Caco-2 (cell line): Measurements from ENCODE around the gene BRD7. TPM values are rescaled to one million over a fixed set of nuclear protein-coding genes. Genes with fewer than 3 reads are reported as not detected.

ENCODE experiments used
- BruUV-seq: library from RNA; stranded (reverse); fragments of 400-500 nt; replicated peaks from 2 replicates; lab custom pipeline; 2021; lab: Mats Ljungman, UMichigan
- CTCF ChIA-PET: fragments of 300-600 bp; sonication (Branson Sonifier 250); formaldehyde crosslinking; loops from one replicate; lab custom pipeline; 2022; ENCODE audit warnings: antibody characterized with exemption; lab: Charles Lee
- POLR2A ChIA-PET: fragments of 300-600 bp; sonication (Branson Sonifier 250); formaldehyde crosslinking; loops from one replicate; lab custom pipeline; 2022; ENCODE audit warnings: antibody characterized with exemption; lab: Charles Lee
- DNase-seq, 2 experiments: peaks; one replicate each; pipeline versions ENCODE4 v3.0.0 to v3.0.0-alpha.2; 2020 to 2022
- H3K27me3 ChIP-seq: replicated peaks from 2 replicates; pipeline ENCODE4 v1.6.0; 2011; ENCODE audit warnings: low read length; ENCODE audit not compliant: control insufficient read depth, insufficient read depth
- H3K36me3 ChIP-seq: 2 replicates; pipeline ENCODE4 v1.5.1; 2011; ENCODE audit warnings: low read length; ENCODE audit not compliant: control insufficient read depth, insufficient read depth
- H3K4me1 ChIP-seq: fragments of 250-450 bp; sonication (Bioruptor Pico); 2 replicates; pipeline ENCODE4 v1.5.1; 2020; ENCODE audit warnings: mild to moderate bottlenecking
- H3K4me3 ChIP-seq: 2 replicates; pipeline ENCODE4 v1.5.1; 2011; ENCODE audit warnings: low read depth, mild to moderate bottlenecking, control low read depth, low read length
- H3K9me3 ChIP-seq: fragments of 250-450 bp; sonication (Bioruptor Pico); 2 replicates; pipeline ENCODE4 v1.5.1; 2020; ENCODE audit warnings: mild to moderate bottlenecking, moderate library complexity
- H3K27ac Mint-ChIP-seq: one replicate; pipeline ENCODE4 v1.8.0; 2022; ENCODE audit warnings: mixed read lengths; ENCODE audit not compliant: unreplicated experiment
- H3K27me3 Mint-ChIP-seq: one replicate; pipeline ENCODE4 v1.8.0; 2022; ENCODE audit warnings: mixed read lengths; ENCODE audit not compliant: insufficient read depth, unreplicated experiment
- H3K36me3 Mint-ChIP-seq: one replicate; pipeline ENCODE4 v1.8.0; 2022; ENCODE audit warnings: mild to moderate bottlenecking, mixed read lengths; ENCODE audit not compliant: insufficient read depth, unreplicated experiment
- H3K4me1 Mint-ChIP-seq: one replicate; pipeline ENCODE4 v1.8.0; 2022; ENCODE audit warnings: low read depth, mixed read lengths; ENCODE audit not compliant: unreplicated experiment
- H3K4me3 Mint-ChIP-seq: one replicate; pipeline ENCODE4 v1.8.0; 2022; ENCODE audit warnings: mild to moderate bottlenecking, moderate library complexity, mixed read lengths; ENCODE audit not compliant: unreplicated experiment
- H3K9me3 Mint-ChIP-seq: one replicate; pipeline ENCODE4 v1.8.0; 2022; ENCODE audit warnings: mixed read lengths; ENCODE audit not compliant: unreplicated experiment
- intact Hi-C: fragments of 100-400 bp; cut with micrococcal nuclease; formaldehyde crosslinking; loops from one replicate; pipeline ENCODE4 v1.10.0; 2022; ENCODE audit not compliant: unreplicated experiment
- total RNA-seq: library from RNA; stranded (reverse); gene quantifications from 2 replicates; pipeline ENCODE4 v1.2.3, GENCODE V29; 2022
- TF ChIP-seq, protein P1 (sequence below), 2 experiments: fragments of 200-600 bp in 1 of 2; IDR thresholded peaks; 1 replicate in 1 of 2; 2 replicates in 1 of 2; pipeline versions ENCODE4 v1.5.1 to v1.8.0; 2011 to 2022; ENCODE audit warnings: antibody characterized with exemption in 1 of 2, control low read depth in 1 of 2, inconsistent platforms in 1 of 2, low read depth in 1 of 2, low read length in 1 of 2, mild to moderate bottlenecking in 1 of 2, moderate library complexity in 1 of 2; ENCODE audit not compliant: insufficient read depth in 1 of 2, severe bottlenecking in 1 of 2, unreplicated experiment in 1 of 2

Gene BRD7
- total RNA-seq, 1 experiment from 2014 or later, result 170 TPM

DNA sequence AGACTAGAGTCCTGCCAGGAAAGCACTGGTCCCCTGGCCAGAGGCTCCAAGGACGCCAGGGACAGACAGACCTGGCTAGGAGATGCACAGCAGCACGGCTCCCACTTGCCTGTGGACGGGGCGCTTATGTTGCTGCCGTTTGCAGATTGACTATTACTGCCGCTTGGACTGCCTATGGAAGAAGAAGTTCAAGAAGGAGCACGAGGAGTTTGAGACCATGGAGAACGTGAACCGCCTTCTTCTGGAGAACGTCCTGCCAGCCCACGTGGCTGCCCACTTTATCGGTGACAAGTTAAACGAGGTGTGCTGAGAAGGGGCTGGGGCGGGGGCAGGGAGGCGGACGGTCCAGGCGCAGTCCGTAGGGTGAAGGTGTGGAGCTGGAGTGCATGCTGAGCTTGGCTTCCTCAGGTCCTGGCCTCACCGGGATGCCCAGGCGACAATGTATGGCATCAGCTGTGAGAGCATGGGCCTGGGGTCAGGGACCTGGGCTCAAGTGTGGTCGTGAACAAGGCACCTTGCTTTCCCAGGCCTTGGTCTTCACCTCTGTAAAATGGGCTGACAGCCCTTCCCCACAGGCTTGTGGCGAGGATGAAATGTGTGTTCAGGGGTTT, 56.8 kb downstream of the BRD7 start:
- no TSS peak for BruUV-seq
- POLR2A ChIA-PET, result interaction anchor here (0.7 kb wide), 1 partner anchor 98 kb away, joined by 8 read pairs; no protein-coding TSS in a partner anchor

DNA sequence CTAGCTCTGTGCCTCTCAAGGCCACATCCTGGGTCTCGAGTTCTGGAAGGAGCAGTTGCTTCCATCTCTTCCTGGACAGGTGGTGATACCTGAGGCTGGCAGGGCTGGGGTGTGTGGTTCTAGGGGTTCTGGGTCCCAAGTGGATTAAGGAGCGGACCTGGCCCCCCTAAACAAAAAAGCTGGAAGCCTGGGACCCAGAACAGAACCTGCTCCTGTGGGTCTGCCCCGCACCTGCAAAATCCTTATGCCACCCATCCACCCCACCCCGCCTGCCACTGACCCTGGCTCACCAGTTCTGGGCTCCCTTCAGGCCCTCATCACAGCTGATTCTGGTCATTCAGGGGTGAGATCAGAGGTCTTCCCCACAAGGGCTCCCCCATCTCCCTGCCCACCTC, 57.7 kb downstream of the BRD7 start:
- H3K27me3 Mint-ChIP-seq, result no peaks in the 10 kb centered on the region

More for the DNA sequence above, 56.8 kb downstream of the BRD7 start:
- Histone ChIP-seq H3K4me1 (peaks cover 36% of the 10 kb centered on the region), H3K4me3 (no peak overlapping the region), H3K36me3 (peaks cover 9% of the 10 kb centered on the region), H3K9me3 (no peaks in the 10 kb centered on the region), H3K27me3 (no peaks in the 10 kb centered on the region)
- peak overlapping the region; percentile 87 for H3K27ac Mint-ChIP-seq
- TF ChIP-seq, protein P1, sequence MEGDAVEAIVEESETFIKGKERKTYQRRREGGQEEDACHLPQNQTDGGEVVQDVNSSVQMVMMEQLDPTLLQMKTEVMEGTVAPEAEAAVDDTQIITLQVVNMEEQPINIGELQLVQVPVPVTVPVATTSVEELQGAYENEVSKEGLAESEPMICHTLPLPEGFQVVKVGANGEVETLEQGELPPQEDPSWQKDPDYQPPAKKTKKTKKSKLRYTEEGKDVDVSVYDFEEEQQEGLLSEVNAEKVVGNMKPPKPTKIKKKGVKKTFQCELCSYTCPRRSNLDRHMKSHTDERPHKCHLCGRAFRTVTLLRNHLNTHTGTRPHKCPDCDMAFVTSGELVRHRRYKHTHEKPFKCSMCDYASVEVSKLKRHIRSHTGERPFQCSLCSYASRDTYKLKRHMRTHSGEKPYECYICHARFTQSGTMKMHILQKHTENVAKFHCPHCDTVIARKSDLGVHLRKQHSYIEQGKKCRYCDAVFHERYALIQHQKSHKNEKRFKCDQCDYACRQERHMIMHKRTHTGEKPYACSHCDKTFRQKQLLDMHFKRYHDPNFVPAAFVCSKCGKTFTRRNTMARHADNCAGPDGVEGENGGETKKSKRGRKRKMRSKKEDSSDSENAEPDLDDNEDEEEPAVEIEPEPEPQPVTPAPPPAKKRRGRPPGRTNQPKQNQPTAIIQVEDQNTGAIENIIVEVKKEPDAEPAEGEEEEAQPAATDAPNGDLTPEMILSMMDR (IDR thresholded peaks at IDR 0.05; ENCODE audit: insufficient read depth in 1 of 2, low read depth in 1 of 2, low read length in 1 of 2, severe bottlenecking in 1 of 2, unreplicated experiment in 1 of 2), result no peak
- H3K9me3 Mint-ChIP-seq, result no peaks in the 10 kb centered on the region
- no peaks in the 10 kb centered on the region for H3K27me3 Mint-ChIP-seq
- peaks cover 30% of the 10 kb centered on the region for H3K4me1 Mint-ChIP-seq
- CTCF ChIA-PET, result interaction anchor here (0.6 kb wide), 1 partner anchor 327 kb away, joined by 3 read pairs; no protein-coding TSS in a partner anchor
- H3K4me3 Mint-ChIP-seq, result no peak overlapping the region
- H3K36me3 Mint-ChIP-seq, result peaks cover 90% of the 10 kb centered on the region
- intact Hi-C loops, result loop anchor here (5.0 kb wide), 1 partner anchor 45 kb away; the partner anchor contains the start of gene ADCY7
- peak in 1 of 2 experiments; percentile 42 for DNase-seq

More for the DNA sequence above, 57.7 kb downstream of the BRD7 start:
- Mint-ChIP-seq H3K27ac (peak overlapping the region; percentile 87), H3K9me3 (no peaks in the 10 kb centered on the region), H3K4me1 (peaks cover 25% of the 10 kb centered on the region), H3K4me3 (no peak overlapping the region), H3K36me3 (peaks cover 89% of the 10 kb centered on the region)
- Histone ChIP-seq H3K27me3 (no peaks in the 10 kb centered on the region), H3K4me3 (no peak overlapping the region), H3K4me1 (peaks cover 36% of the 10 kb centered on the region), H3K9me3 (no peaks in the 10 kb centered on the region), H3K36me3 (peaks cover 8% of the 10 kb centered on the region)
- intact Hi-C loops, result loop anchor here (5.0 kb wide), 1 partner anchor 44 kb away; the partner anchor contains the start of gene ADCY7
- DNase-seq, result no peak
- POLR2A ChIA-PET, result interaction anchor here (0.7 kb wide), 1 partner anchor 97 kb away, joined by 8 read pairs; no protein-coding TSS in a partner anchor
- TF ChIP-seq, protein P1 (IDR thresholded peaks at IDR 0.05; ENCODE audit: insufficient read depth in 1 of 2, low read depth in 1 of 2, low read length in 1 of 2, severe bottlenecking in 1 of 2, unreplicated experiment in 1 of 2), result no peak
- CTCF ChIA-PET, result no interaction called here
- BruUV-seq, result TSS peak; percentile 26
